ENCODE measurements around the gene DOK1. TPM values are rescaled to one million over a fixed set of nuclear protein-coding genes. Genes with fewer than 3 reads are reported as not detected.

The DOK1 gene
- total and polyA plus RNA-seq, 4 donors: 7.5 to 14.5 (median 12.6) TPM

DNA sequence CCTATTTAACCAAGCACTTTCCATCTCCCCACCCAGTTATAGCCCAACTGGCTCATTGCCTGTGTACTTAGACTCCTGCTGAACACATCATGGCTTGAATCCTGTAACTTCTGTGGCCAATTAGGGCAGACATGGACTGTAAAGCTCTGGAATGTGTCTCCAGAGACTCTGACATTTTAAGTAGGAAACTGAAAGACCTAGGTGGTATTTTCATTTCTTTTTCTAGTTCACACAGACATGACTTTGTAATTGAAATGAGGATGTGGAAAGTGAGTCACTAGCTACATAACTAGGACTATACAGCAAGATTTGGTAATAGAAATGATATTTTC lies 12.2 kb downstream of the DOK1 start:
- H3K27me3 ChIP-seq (ENCODE audit: control insufficient read depth, insufficient read depth, low read length): peaks cover 12% of the 10 kb centered on the region
- no peak overlapping the region for H3K27ac ChIP-seq (ENCODE audit: low read depth, low read length)
- no peaks in the 10 kb centered on the region for H3K4me1 ChIP-seq (ENCODE audit: control insufficient read depth, insufficient read depth, low read length)
- no peaks in the 10 kb centered on the region for H3K36me3 ChIP-seq (ENCODE audit: control insufficient read depth, insufficient read depth, low read length)
- H3K4me3 ChIP-seq (ENCODE audit: low read depth, low read length): no peak overlapping the region
- peak in 1 of 6 donors; percentile 65 for DNase-seq (ENCODE audit: low read depth in 4 of 6, low spot score in 6 of 6)
- H3K9me3 ChIP-seq (ENCODE audit: control insufficient read depth, insufficient read depth, low read length): no peaks in the 10 kb centered on the region

DNA sequence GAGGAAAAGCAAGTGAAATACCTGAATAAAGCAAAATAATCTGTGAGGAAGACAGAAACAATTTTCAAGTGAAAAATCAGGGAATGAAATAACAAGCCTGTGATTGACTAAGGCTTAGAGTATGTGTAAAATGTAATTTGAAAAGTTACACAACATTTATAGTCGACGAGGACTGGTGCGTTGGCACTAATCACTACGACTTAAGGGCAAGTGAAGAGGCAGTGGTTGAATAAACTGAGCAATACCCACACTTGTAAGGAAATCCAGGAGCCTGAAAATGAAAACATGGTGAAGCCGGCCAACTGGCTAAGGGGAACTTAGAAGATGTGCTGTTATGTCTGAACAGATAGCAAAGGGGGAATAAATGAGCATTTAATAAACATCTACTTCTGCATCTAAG lies 13.4 kb downstream of the DOK1 start:
- no peak overlapping the region for H3K4me3 ChIP-seq (ENCODE audit: low read depth, low read length)
- WGBS (ENCODE audit: insufficient coverage): no CpG with 5 or more reads among the region's 5 CpGs
- H3K4me1 ChIP-seq (ENCODE audit: control insufficient read depth, insufficient read depth, low read length): no peaks in the 10 kb centered on the region
- no peaks in the 10 kb centered on the region for H3K36me3 ChIP-seq (ENCODE audit: control insufficient read depth, insufficient read depth, low read length)
- no peaks in the 10 kb centered on the region for H3K9me3 ChIP-seq (ENCODE audit: control insufficient read depth, insufficient read depth, low read length)
- no peak for DNase-seq (ENCODE audit: low read depth in 4 of 6, low spot score in 6 of 6)
- H3K27me3 ChIP-seq (ENCODE audit: control insufficient read depth, insufficient read depth, low read length): peaks cover 6% of the 10 kb centered on the region
- H3K27ac ChIP-seq (ENCODE audit: low read depth, low read length): no peak overlapping the region

DNA sequence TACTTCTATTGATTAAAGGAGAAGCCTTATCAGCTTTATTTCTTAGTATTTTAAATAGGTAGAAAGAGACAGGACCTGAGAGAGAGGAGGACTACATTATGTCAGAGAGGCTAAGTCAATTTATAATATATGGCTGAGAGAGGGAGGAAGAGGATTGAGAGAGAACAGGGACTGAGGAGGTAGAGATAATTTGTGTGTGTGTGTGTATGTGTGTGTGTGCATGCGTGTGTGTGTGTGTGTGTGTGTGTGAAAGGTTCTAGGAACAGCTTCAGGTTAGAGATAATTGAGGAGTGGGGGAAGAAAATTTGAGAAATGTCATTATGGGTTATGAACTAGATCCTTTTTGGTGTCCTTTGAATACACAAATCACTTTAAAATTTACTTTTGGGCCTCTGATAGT lies 15.2 kb downstream of the DOK1 start:
- no peak for DNase-seq (ENCODE audit: low read depth in 4 of 6, low spot score in 6 of 6)
- 80% methylated on average over 1 of the region's 1 CpG for WGBS (ENCODE audit: insufficient coverage)
- Histone ChIP-seq H3K4me1 (ENCODE audit: control insufficient read depth, insufficient read depth, low read length) (no peaks in the 10 kb centered on the region), H3K27ac (ENCODE audit: low read depth, low read length) (no peak overlapping the region), H3K4me3 (ENCODE audit: low read depth, low read length) (no peak overlapping the region), H3K9me3 (ENCODE audit: control insufficient read depth, insufficient read depth, low read length) (no peaks in the 10 kb centered on the region), H3K27me3 (ENCODE audit: control insufficient read depth, insufficient read depth, low read length) (no peaks in the 10 kb centered on the region), H3K36me3 (ENCODE audit: control insufficient read depth, insufficient read depth, low read length) (no peaks in the 10 kb centered on the region)

DNA sequence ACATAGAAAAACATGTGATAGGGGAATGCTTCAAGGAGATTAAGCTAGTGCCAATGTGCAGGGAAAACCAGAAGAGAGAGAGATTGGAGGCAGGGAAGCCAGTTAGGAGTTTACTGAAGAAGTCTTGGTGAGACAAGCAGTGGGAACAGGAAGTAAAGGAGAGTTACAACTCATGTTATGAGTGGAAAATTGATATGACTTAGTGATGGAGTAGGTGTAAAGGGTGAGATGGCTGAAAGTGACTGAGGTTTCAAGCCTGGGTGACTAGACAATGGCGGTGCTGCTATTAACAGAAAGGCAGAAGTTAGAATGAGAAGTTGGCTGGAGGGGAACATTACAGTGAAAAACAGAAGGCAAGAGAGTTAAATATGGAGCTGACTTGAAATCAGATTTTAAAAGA lies 16.5 kb downstream of the DOK1 start:
- Histone ChIP-seq H3K4me1 (ENCODE audit: control insufficient read depth, insufficient read depth, low read length) (no peaks in the 10 kb centered on the region), H3K27ac (ENCODE audit: low read depth, low read length) (no peak overlapping the region), H3K4me3 (ENCODE audit: low read depth, low read length) (no peak overlapping the region), H3K27me3 (ENCODE audit: control insufficient read depth, insufficient read depth, low read length) (no peaks in the 10 kb centered on the region), H3K36me3 (ENCODE audit: control insufficient read depth, insufficient read depth, low read length) (no peaks in the 10 kb centered on the region), H3K9me3 (ENCODE audit: control insufficient read depth, insufficient read depth, low read length) (no peaks in the 10 kb centered on the region)
- WGBS (ENCODE audit: insufficient coverage): 80% methylated on average over 1 of the region's 1 CpG
- DNase-seq (ENCODE audit: low read depth in 4 of 6, low spot score in 6 of 6): no peak

DNA sequence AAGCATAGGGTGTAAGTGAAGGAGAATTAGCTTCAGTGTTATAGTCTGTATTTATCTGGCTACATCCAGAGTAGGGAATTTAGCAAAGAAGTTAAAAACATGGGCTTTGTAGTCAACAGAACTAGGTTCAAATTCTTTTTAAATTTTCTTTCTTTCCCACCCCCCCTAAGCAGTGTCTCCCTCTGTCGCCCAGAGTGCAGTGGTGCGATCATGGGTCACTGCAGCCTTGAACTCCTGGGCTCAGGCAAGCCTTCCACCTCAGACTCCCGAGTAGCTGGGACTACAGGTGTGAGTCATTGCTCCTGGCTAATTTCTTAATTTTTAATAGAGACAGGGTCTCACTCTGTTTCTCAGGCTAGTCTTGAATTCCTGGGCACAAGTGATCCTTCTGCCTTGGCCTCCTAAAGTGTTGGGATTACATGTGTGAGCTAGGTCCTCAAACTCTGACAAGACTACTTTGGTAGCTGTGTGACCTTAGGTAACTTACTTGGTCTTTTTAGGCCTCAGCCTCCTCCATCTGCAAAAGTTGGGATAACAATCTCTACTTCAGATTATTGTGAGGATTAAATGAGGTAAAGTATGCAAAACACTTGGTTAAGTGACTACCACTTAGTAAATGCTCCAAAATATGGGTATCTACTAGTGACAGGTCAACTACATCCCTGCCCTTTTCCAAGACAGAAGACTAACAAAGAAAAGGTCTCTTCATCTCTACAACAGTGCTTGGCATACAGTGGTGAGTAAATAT lies 17.8 kb downstream of the DOK1 start:
- no peaks in the 10 kb centered on the region for H3K4me1 ChIP-seq (ENCODE audit: control insufficient read depth, insufficient read depth, low read length)
- H3K27ac ChIP-seq (ENCODE audit: low read depth, low read length): no peak overlapping the region
- no peaks in the 10 kb centered on the region for H3K36me3 ChIP-seq (ENCODE audit: control insufficient read depth, insufficient read depth, low read length)
- 62% methylated on average over 3 of the region's 3 CpGs for WGBS (ENCODE audit: insufficient coverage)
- DNase-seq (ENCODE audit: low read depth in 4 of 6, low spot score in 6 of 6): no peak
- H3K4me3 ChIP-seq (ENCODE audit: low read depth, low read length): no peak overlapping the region
- no peaks in the 10 kb centered on the region for H3K9me3 ChIP-seq (ENCODE audit: control insufficient read depth, insufficient read depth, low read length)
- H3K27me3 ChIP-seq (ENCODE audit: control insufficient read depth, insufficient read depth, low read length): no peaks in the 10 kb centered on the region

DNA sequence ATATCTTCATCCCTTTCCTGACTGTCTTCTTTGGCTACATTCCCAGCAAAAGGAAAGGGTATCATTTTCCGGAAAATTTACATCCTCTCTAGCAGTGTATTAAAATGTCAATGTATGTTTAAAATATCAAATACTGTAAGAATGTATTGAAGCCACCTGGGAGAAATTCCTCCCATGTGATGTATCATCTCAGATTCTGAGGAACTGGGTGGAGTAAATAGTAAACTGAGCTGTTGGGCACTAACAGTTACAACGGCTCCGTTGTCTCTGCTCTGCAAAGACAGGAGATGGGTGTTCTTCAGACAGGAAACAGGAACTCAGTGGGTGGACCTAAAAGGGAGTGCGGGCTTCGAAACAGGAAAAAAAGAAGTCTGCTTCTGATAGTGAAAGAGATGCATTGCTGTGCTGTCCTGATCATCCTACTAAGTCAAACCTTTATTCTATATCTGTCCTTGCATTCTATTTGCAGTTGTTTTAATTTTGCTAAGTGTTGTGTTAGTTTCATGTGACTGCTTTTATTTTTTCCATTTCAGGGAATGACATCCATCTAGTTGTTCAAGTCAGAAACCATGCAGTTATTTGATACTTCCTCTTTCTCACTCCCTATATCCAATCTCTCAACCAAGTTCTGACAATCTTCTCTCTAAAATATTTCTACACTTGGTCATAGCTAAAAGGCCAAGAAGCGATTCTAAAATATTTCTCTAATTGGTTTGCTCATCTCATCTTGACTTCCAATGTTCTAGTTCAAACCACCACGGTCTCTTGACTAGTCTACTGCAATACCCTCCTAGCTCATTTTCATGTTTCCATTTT lies 19.4 kb downstream of the DOK1 start:
- Histone ChIP-seq H3K27ac (ENCODE audit: low read depth, low read length) (no peak overlapping the region), H3K27me3 (ENCODE audit: control insufficient read depth, insufficient read depth, low read length) (no peaks in the 10 kb centered on the region), H3K4me3 (ENCODE audit: low read depth, low read length) (no peak overlapping the region), H3K4me1 (ENCODE audit: control insufficient read depth, insufficient read depth, low read length) (no peaks in the 10 kb centered on the region), H3K9me3 (ENCODE audit: control insufficient read depth, insufficient read depth, low read length) (no peaks in the 10 kb centered on the region), H3K36me3 (ENCODE audit: control insufficient read depth, insufficient read depth, low read length) (no peaks in the 10 kb centered on the region)
- WGBS (ENCODE audit: insufficient coverage): 65% methylated on average over 3 of the region's 7 CpGs
- no peak for DNase-seq (ENCODE audit: low read depth in 4 of 6, low spot score in 6 of 6)

DNA sequence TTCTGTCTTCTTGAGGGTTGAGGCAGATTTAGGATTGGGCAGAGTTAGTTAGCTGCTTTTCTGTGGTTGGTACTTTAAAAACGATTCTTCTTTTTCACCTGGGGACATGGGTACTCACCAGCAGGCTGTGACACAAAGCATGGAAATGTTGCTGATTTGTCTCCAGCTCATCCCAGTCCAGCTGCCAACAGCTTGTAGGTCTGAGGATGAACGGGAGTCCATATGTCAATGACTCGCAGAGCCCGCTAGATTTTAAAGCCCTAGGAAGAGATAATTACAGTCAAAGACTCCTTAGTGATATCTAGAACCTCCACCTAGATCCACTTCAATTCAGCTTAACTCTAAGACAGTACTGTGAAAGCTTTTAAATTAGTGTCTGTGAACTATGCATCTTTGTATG lies 20.8 kb downstream of the DOK1 start:
- Histone ChIP-seq H3K9me3 (ENCODE audit: control insufficient read depth, insufficient read depth, low read length) (no peaks in the 10 kb centered on the region), H3K27me3 (ENCODE audit: control insufficient read depth, insufficient read depth, low read length) (no peaks in the 10 kb centered on the region), H3K27ac (ENCODE audit: low read depth, low read length) (no peak overlapping the region), H3K4me3 (ENCODE audit: low read depth, low read length) (no peak overlapping the region), H3K36me3 (ENCODE audit: control insufficient read depth, insufficient read depth, low read length) (no peaks in the 10 kb centered on the region), H3K4me1 (ENCODE audit: control insufficient read depth, insufficient read depth, low read length) (no peaks in the 10 kb centered on the region)
- DNase-seq (ENCODE audit: low read depth in 4 of 6, low spot score in 6 of 6): no peak
- WGBS (ENCODE audit: insufficient coverage): 100% methylated on average over 1 of the region's 4 CpGs

DNA sequence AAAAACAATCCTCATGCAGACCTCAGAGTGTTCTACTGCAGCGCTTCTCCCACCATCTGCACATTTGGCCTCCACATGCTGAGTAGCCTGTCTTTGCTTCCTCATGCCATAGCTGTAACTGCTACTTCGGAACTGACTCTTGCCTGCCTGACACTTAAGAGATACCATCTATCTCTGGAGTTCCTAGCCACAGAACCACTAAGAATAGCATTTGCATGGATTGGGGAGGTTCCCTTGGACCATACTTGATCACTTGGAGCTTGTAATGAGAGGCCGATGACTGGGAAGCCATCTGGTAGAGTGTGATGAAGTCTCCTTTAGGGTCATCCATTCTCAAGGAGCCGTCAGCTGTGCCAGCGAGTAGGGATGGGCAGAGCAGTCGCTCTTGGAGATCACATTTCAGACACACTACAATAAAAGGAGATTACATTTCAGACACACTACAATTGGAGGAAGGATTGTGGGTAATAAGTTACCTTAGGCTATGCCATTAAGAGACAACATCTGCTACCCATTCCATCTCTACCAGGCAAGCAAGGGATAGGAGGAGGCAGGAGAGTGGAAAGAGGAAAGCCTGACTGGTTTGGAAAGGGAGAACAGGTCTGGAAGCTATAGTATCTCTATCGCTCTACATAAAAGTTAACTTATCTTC lies 21.8 kb downstream of the DOK1 start:
- 60% methylated on average over 2 of the region's 7 CpGs for WGBS (ENCODE audit: insufficient coverage)
- H3K4me3 ChIP-seq (ENCODE audit: low read depth, low read length): no peak overlapping the region
- no peak for DNase-seq (ENCODE audit: low read depth in 4 of 6, low spot score in 6 of 6)
- H3K27me3 ChIP-seq (ENCODE audit: control insufficient read depth, insufficient read depth, low read length): no peaks in the 10 kb centered on the region
- H3K9me3 ChIP-seq (ENCODE audit: control insufficient read depth, insufficient read depth, low read length): no peaks in the 10 kb centered on the region
- H3K27ac ChIP-seq (ENCODE audit: low read depth, low read length): no peak overlapping the region
- H3K36me3 ChIP-seq (ENCODE audit: control insufficient read depth, insufficient read depth, low read length): no peaks in the 10 kb centered on the region
- H3K4me1 ChIP-seq (ENCODE audit: control insufficient read depth, insufficient read depth, low read length): no peaks in the 10 kb centered on the region

DNA sequence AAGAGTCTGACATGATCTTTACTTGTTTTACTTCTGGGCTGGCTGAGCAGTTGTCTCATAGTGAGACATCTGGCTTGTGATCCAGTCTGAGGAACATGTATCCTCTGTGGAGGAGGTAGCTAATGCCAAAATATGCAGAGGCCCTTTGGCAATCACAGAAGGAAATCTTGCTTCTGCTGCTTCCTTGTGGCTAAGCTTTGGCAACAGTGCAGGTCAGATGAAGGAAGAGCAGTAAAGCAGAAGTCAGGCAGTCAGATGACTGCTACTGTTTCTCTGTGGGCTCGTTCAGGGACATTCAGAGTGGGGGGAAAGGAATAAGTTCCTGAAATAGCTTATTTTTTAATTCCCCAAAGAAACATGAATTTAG lies 22.3 kb downstream of the DOK1 start:
- no peaks in the 10 kb centered on the region for H3K36me3 ChIP-seq (ENCODE audit: control insufficient read depth, insufficient read depth, low read length)
- H3K9me3 ChIP-seq (ENCODE audit: control insufficient read depth, insufficient read depth, low read length): no peaks in the 10 kb centered on the region
- DNase-seq (ENCODE audit: low read depth in 4 of 6, low spot score in 6 of 6): peak in 1 of 6 donors; percentile 40
- no peaks in the 10 kb centered on the region for H3K4me1 ChIP-seq (ENCODE audit: control insufficient read depth, insufficient read depth, low read length)
- no CpG with 5 or more reads among the region's 1 CpG for WGBS (ENCODE audit: insufficient coverage)
- no peaks in the 10 kb centered on the region for H3K27me3 ChIP-seq (ENCODE audit: control insufficient read depth, insufficient read depth, low read length)
- no peak overlapping the region for H3K4me3 ChIP-seq (ENCODE audit: low read depth, low read length)
- H3K27ac ChIP-seq (ENCODE audit: low read depth, low read length): no peak overlapping the region

DNA sequence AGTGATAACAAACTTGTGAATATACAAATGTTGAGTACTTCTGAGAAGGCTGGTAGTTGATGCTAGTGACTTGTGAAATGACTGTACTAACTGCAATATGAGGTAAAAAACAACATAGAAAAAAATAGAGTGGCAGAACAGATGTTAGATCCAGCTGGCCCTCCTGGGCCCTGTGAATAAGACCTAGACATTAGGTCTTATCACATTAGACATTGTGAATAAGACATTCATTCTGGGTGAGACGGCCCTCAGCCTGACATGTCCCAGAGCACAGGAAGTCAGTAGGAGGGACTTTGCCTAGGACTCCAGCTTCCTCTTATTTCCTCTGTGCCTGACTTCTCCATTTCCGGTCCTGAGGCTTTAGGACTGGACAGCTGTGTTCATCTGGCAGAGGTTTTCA lies 22.9 kb downstream of the DOK1 start:
- no peaks in the 10 kb centered on the region for H3K27me3 ChIP-seq (ENCODE audit: control insufficient read depth, insufficient read depth, low read length)
- DNase-seq (ENCODE audit: low read depth in 4 of 6, low spot score in 6 of 6): no peak
- H3K4me3 ChIP-seq (ENCODE audit: low read depth, low read length): no peak overlapping the region
- no peaks in the 10 kb centered on the region for H3K36me3 ChIP-seq (ENCODE audit: control insufficient read depth, insufficient read depth, low read length)
- H3K4me1 ChIP-seq (ENCODE audit: control insufficient read depth, insufficient read depth, low read length): no peaks in the 10 kb centered on the region
- no peak overlapping the region for H3K27ac ChIP-seq (ENCODE audit: low read depth, low read length)
- WGBS (ENCODE audit: insufficient coverage): 77% methylated on average over 2 of the region's 2 CpGs
- H3K9me3 ChIP-seq (ENCODE audit: control insufficient read depth, insufficient read depth, low read length): no peaks in the 10 kb centered on the region

All from spinal cord (tissue), 10 donors.